HG03354 (cell line): ENCODE results near the gene WDR7.

Source experiments
- ATAC-seq: cut with Tn5 transposase; IDR thresholded peaks from one replicate; pipeline ENCODE4 v1.9.1; 2021; ENCODE audit warnings: mild to moderate bottlenecking; ENCODE audit not compliant: unreplicated experiment, poor library complexity, severe bottlenecking

Gene WDR7

GRCh38 chr18:57008001-57008686, 357.0 kb downstream of the WDR7 start:
- ATAC-seq, result no peak

- ATAC-seq, result no peak
These were observed 358.7 kb downstream of the WDR7 start for GRCh38 chr18:57009844-57010243.

- ATAC-seq, result no peak
These were observed 363.7 kb downstream of the WDR7 start for GRCh38 chr18:57014772-57015413.

GRCh38 chr18:57015451-57015850, 364.3 kb downstream of the WDR7 start:
- no peak for ATAC-seq

- ATAC-seq, result no peak
These were observed 367.7 kb downstream of the WDR7 start for GRCh38 chr18:57018845-57019244.

GRCh38 chr18:57022716-57023115, 371.6 kb downstream of the WDR7 start:
- no peak for ATAC-seq

- no peak for ATAC-seq
These were observed 372.2 kb downstream of the WDR7 start for GRCh38 chr18:57023275-57023882.

GRCh38 chr18:57025540-57025939, 374.4 kb downstream of the WDR7 start:
- ATAC-seq, result no peak

- no peak for ATAC-seq
These were observed 375.2 kb downstream of the WDR7 start for GRCh38 chr18:57026316-57026715.

GRCh38 chr18:57027190-57027708, 376.1 kb downstream of the WDR7 start:
- no peak for ATAC-seq

GRCh38 chr18:57029761-57030160, 378.6 kb downstream of the WDR7 start:
- ATAC-seq, result no peak

GRCh38 chr18:57030417-57030816, 379.3 kb downstream of the WDR7 start:
- no peak for ATAC-seq

GRCh38 chr18:57035590-57035989, 384.4 kb downstream of the WDR7 start:
- ATAC-seq, result no peak

- no peak for ATAC-seq
These were observed 387.2 kb downstream of the WDR7 start for GRCh38 chr18:57038395-57038794.

- no peak for ATAC-seq
These were observed 389.0 kb downstream of the WDR7 start for GRCh38 chr18:57040175-57040574.

- no peak for ATAC-seq
These were observed 392.1 kb downstream of the WDR7 start for GRCh38 chr18:57043241-57043640.

GRCh38 chr18:57048351-57048750, 397.2 kb downstream of the WDR7 start:
- ATAC-seq, result no peak

GRCh38 chr18:57048859-57049258, 397.7 kb downstream of the WDR7 start:
- ATAC-seq, result no peak

GRCh38 chr18:57050310-57050949, 399.3 kb downstream of the WDR7 start:
- no peak for ATAC-seq

GRCh38 chr18:57051021-57051656, 400.0 kb downstream of the WDR7 start:
- ATAC-seq, result no peak
